ENCODE measurements around the gene BPGM. TPM values are rescaled to one million over a fixed set of nuclear protein-coding genes. Genes with fewer than 3 reads are reported as not detected.
A peak's percentile ranks its signal among the peaks of the same experiment; 100 is the strongest.

BPGM gene
- total RNA-seq, 1 donor from 2014 or later, result 37.4 TPM

DNA sequence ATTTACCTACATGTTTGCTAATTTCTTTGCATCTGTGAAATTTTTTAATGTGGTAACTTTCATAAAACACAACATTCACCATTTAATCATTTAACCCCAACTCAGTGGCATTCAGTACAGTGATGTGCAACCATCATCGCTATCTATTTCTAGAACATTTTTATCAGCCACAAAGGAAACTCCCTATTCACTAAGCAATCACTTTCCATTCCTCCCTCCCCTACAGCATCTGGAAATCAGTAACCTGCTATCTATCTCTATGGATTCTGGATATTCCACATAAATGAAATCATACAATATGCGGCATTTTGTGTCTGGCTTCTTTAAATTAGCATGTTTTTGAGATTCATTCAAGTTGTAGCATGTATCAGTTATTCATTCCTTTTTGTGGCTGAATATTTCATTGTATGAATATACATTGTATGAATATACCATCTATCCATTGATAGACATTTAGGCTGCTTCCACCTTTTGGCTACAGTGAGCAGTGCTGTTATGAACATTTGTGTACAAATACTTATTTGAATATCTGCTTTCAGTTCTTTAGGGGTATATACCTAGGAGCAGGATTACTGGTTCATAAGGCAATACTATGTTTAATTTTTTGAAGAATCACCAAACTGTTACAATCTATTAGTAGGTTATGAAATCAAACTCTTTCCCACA, 19.4 kb upstream of the BPGM start:
- H3K79me2 ChIP-seq (ENCODE audit: insufficient read depth, low read length), result no peaks in the 10 kb centered on the region
- H3K4me1 Mint-ChIP-seq (ENCODE audit: low read depth, unreplicated experiment), result peaks cover 9% of the 10 kb centered on the region
- no peaks in the 10 kb centered on the region for H3K27me3 ChIP-seq (ENCODE audit: insufficient read depth, low read length)
- H3K27me3 Mint-ChIP-seq (ENCODE audit: low read depth, unreplicated experiment), result no peaks in the 10 kb centered on the region
- H3K9me3 ChIP-seq (ENCODE audit: insufficient read depth, low read depth, low read length), result no peaks in the 10 kb centered on the region
- peak overlapping the region; percentile 3 for H3K4me3 Mint-ChIP-seq (ENCODE audit: unreplicated experiment)
- no peak overlapping the region for H3K9ac ChIP-seq (ENCODE audit: low read length)
- no peak overlapping the region for H3K4me2 ChIP-seq (ENCODE audit: low read length)
- no peak for FAIRE-seq
- TF ChIP-seq, protein P1, sequence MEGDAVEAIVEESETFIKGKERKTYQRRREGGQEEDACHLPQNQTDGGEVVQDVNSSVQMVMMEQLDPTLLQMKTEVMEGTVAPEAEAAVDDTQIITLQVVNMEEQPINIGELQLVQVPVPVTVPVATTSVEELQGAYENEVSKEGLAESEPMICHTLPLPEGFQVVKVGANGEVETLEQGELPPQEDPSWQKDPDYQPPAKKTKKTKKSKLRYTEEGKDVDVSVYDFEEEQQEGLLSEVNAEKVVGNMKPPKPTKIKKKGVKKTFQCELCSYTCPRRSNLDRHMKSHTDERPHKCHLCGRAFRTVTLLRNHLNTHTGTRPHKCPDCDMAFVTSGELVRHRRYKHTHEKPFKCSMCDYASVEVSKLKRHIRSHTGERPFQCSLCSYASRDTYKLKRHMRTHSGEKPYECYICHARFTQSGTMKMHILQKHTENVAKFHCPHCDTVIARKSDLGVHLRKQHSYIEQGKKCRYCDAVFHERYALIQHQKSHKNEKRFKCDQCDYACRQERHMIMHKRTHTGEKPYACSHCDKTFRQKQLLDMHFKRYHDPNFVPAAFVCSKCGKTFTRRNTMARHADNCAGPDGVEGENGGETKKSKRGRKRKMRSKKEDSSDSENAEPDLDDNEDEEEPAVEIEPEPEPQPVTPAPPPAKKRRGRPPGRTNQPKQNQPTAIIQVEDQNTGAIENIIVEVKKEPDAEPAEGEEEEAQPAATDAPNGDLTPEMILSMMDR (IDR thresholded peaks at IDR 0.05; ENCODE audit: insufficient read depth, low read depth, low read length), result no peak
- no peak for TF ChIP-seq EZH2 (IDR thresholded peaks at IDR 0.05; ENCODE audit: insufficient read depth, low read length)
- H4K20me1 ChIP-seq (ENCODE audit: insufficient read depth, low read length), result no peaks in the 10 kb centered on the region
- H3K9me3 Mint-ChIP-seq (ENCODE audit: unreplicated experiment), result peaks cover 2% of the 10 kb centered on the region
- H3K4me1 ChIP-seq (ENCODE audit: insufficient read depth, low read length), result no peaks in the 10 kb centered on the region
- no peak for DNase-seq (ENCODE audit: low read depth)
- H3K27ac Mint-ChIP-seq (ENCODE audit: unreplicated experiment), result no peak overlapping the region
- no peak overlapping the region for H3K27ac ChIP-seq (ENCODE audit: low read depth, low read length)
- H3K36me3 Mint-ChIP-seq (ENCODE audit: low read depth, unreplicated experiment), result no peaks in the 10 kb centered on the region
- H3K4me3 ChIP-seq (ENCODE audit: insufficient read depth, low read depth, low read length), result no peak overlapping the region
- H3K36me3 ChIP-seq (ENCODE audit: insufficient read depth, low read length), result no peaks in the 10 kb centered on the region
- H2AFZ ChIP-seq (ENCODE audit: low read depth, low read length), result no peak overlapping the region

DNA sequence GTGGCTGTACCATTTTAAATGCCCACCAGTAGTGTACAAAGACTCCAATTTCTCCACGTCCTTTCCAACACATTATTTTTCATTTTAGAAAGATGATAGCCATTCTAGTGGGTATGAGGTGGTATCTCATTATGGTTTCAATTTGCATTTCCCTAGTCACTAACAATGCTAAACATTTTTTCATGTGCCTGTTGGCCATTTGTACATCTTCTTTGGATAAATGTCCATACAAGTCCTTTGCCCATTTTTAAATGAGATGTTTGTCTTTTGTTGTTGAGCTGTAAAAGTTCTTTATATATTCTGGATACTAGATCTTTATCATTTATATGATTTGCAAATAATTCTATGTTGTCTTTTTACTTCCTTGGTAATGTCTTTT, 18.9 kb upstream of the BPGM start:
- H3K9ac ChIP-seq (ENCODE audit: low read length), result no peak overlapping the region
- Mint-ChIP-seq H3K27me3 (ENCODE audit: low read depth, unreplicated experiment) (no peaks in the 10 kb centered on the region), H3K36me3 (ENCODE audit: low read depth, unreplicated experiment) (no peaks in the 10 kb centered on the region), H3K4me3 (ENCODE audit: unreplicated experiment) (no peak overlapping the region), H3K27ac (ENCODE audit: unreplicated experiment) (no peak overlapping the region), H3K9me3 (ENCODE audit: unreplicated experiment) (peaks cover 2% of the 10 kb centered on the region), H3K4me1 (ENCODE audit: low read depth, unreplicated experiment) (peaks cover 9% of the 10 kb centered on the region)
- no peak overlapping the region for H3K27ac ChIP-seq (ENCODE audit: low read depth, low read length)
- no peaks in the 10 kb centered on the region for H3K4me1 ChIP-seq (ENCODE audit: insufficient read depth, low read length)
- no peaks in the 10 kb centered on the region for H3K79me2 ChIP-seq (ENCODE audit: insufficient read depth, low read length)
- no peak overlapping the region for H2AFZ ChIP-seq (ENCODE audit: low read depth, low read length)
- H3K9me3 ChIP-seq (ENCODE audit: insufficient read depth, low read depth, low read length), result no peaks in the 10 kb centered on the region
- no peak overlapping the region for H3K4me2 ChIP-seq (ENCODE audit: low read length)
- peak; percentile 58 for FAIRE-seq
- H3K36me3 ChIP-seq (ENCODE audit: insufficient read depth, low read length), result no peaks in the 10 kb centered on the region
- H3K27me3 ChIP-seq (ENCODE audit: insufficient read depth, low read length), result no peaks in the 10 kb centered on the region
- TF ChIP-seq, protein P1 (IDR thresholded peaks at IDR 0.05; ENCODE audit: insufficient read depth, low read depth, low read length), result no peak
- no peak for TF ChIP-seq EZH2 (IDR thresholded peaks at IDR 0.05; ENCODE audit: insufficient read depth, low read length)
- no peak overlapping the region for H3K4me3 ChIP-seq (ENCODE audit: insufficient read depth, low read depth, low read length)
- no peaks in the 10 kb centered on the region for H4K20me1 ChIP-seq (ENCODE audit: insufficient read depth, low read length)
- no peak for DNase-seq (ENCODE audit: low read depth)

GRCh38 chr7:134629445-134629844, 17.2 kb upstream of the BPGM start:
- no peak overlapping the region for H3K27ac ChIP-seq (ENCODE audit: low read depth, low read length)

More at GRCh38 chr7:134629445-134629844, 17.2 kb upstream of the BPGM start:
- Mint-ChIP-seq H3K27ac (ENCODE audit: unreplicated experiment) (no peak overlapping the region), H3K9me3 (ENCODE audit: unreplicated experiment) (peaks cover 2% of the 10 kb centered on the region), H3K4me1 (ENCODE audit: low read depth, unreplicated experiment) (peaks cover 9% of the 10 kb centered on the region), H3K4me3 (ENCODE audit: unreplicated experiment) (no peak overlapping the region), H3K36me3 (ENCODE audit: low read depth, unreplicated experiment) (no peaks in the 10 kb centered on the region), H3K27me3 (ENCODE audit: low read depth, unreplicated experiment) (no peaks in the 10 kb centered on the region)
- H3K4me3 ChIP-seq (ENCODE audit: insufficient read depth, low read depth, low read length), result no peak overlapping the region
- no peak overlapping the region for H3K9ac ChIP-seq (ENCODE audit: low read length)
- no peaks in the 10 kb centered on the region for H3K27me3 ChIP-seq (ENCODE audit: insufficient read depth, low read length)
- DNase-seq (ENCODE audit: low read depth) (no peak), FAIRE-seq (no peak)
- TF ChIP-seq EZH2 (IDR thresholded peaks at IDR 0.05; ENCODE audit: insufficient read depth, low read length), result no peak
- TF ChIP-seq, protein P1 (IDR thresholded peaks at IDR 0.05; ENCODE audit: insufficient read depth, low read depth, low read length), result no peak
- H4K20me1 ChIP-seq (ENCODE audit: insufficient read depth, low read length), result no peaks in the 10 kb centered on the region
- H3K4me2 ChIP-seq (ENCODE audit: low read length), result no peak overlapping the region
- H3K9me3 ChIP-seq (ENCODE audit: insufficient read depth, low read depth, low read length), result no peaks in the 10 kb centered on the region
- H3K36me3 ChIP-seq (ENCODE audit: insufficient read depth, low read length), result no peaks in the 10 kb centered on the region
- no peaks in the 10 kb centered on the region for H3K4me1 ChIP-seq (ENCODE audit: insufficient read depth, low read length)
- no peak overlapping the region for H2AFZ ChIP-seq (ENCODE audit: low read depth, low read length)
- H3K79me2 ChIP-seq (ENCODE audit: insufficient read depth, low read length), result no peaks in the 10 kb centered on the region
